MG63 (cell line): Measurements from ENCODE around the gene SYTL3. TPM values are rescaled to one million over a fixed set of nuclear protein-coding genes. Genes with fewer than 3 reads are reported as not detected.
"Not testable (repeated sequence)": the region's sequence is repeated elsewhere in the genome, so short reads cannot be mapped to it uniquely, and the experiment has no call there.

Source experiments
- DNase-seq: peaks from one replicate; pipeline ENCODE4 v3.0.0-alpha.2; 2020
- H3K27me3 ChIP-seq: fragments of 250-450 bp; sonication (Bioruptor Pico); 2 replicates; pipeline ENCODE4 v1.5.1; 2020; ENCODE audit warnings: mild to moderate bottlenecking, moderate library complexity
- H3K36me3 ChIP-seq: fragments of 250-450 bp; sonication (Bioruptor Pico); 2 replicates; pipeline ENCODE4 v1.5.1; 2020; ENCODE audit warnings: mild to moderate bottlenecking, moderate library complexity
- H3K4me3 ChIP-seq: fragments of 250-450 bp; sonication (Bioruptor Pico); 2 replicates; pipeline ENCODE4 v1.5.1; 2020; ENCODE audit warnings: mild to moderate bottlenecking, moderate library complexity
- H3K9me3 ChIP-seq: fragments of 250-450 bp; sonication (Bioruptor Pico); 2 replicates; pipeline ENCODE4 v1.5.1; 2020; ENCODE audit warnings: mild to moderate bottlenecking, moderate library complexity
- total RNA-seq: library from RNA; depleted of rRNA; stranded (reverse); fragments of >200 nt; shearing (Covaris generic); gene quantifications from 2 replicates; pipeline ENCODE4 v1.2.3, GENCODE V29; 2014; ENCODE audit warnings: low replicate concordance; rRNA removed

SYTL3 gene
- total RNA-seq, result 7.7 and 8.9 TPM in 2 replicates

GRCh38 chr6:158649289-158650143 is at the start of gene SYTL3:
Gene SYTL3 (plus strand): TSS chr6:158650054. CDS start chr6:158663269, 13,215 bp downstream.
- Histone ChIP-seq H3K36me3 (peaks cover 4% of the 10 kb centered on the region; the same call in 1 of the 2 replicates), H3K9me3 (no peaks in the 10 kb centered on the region), H3K4me3 (peak within 1 kb of the TSS; percentile 12), H3K27me3 (no peaks in the 10 kb centered on the region)
- peak; percentile 77 for DNase-seq

GRCh38 chr6:158603261-158604047 is 46.4 kb upstream of the SYTL3 start:
- Histone ChIP-seq H3K9me3 (no peaks in the 10 kb centered on the region), H3K36me3 (peaks cover 49% of the 10 kb centered on the region), H3K4me3 (no peak overlapping the region), H3K27me3 (no peaks in the 10 kb centered on the region)
- no peak for DNase-seq

- Histone ChIP-seq H3K27me3 (no peaks in the 10 kb centered on the region), H3K36me3 (peaks cover 53% of the 10 kb centered on the region), H3K9me3 (no peaks in the 10 kb centered on the region), H3K4me3 (no peak overlapping the region)
- no peak for DNase-seq
Measured at GRCh38 chr6:158604048-158604406, 45.8 kb upstream of the SYTL3 start.

- no peaks in the 10 kb centered on the region for H3K27me3 ChIP-seq
- no peaks in the 10 kb centered on the region for H3K9me3 ChIP-seq
- peaks cover 53% of the 10 kb centered on the region for H3K36me3 ChIP-seq
- peak; percentile 49 for DNase-seq
- no peak overlapping the region for H3K4me3 ChIP-seq
Measured at GRCh38 chr6:158605266-158605878, 44.5 kb upstream of the SYTL3 start.

- not testable (repeated sequence) for H3K9me3 ChIP-seq, H3K27me3 ChIP-seq, H3K4me3 ChIP-seq, DNase-seq
- H3K36me3 ChIP-seq, result peaks cover 57% of the 10 kb centered on the region
Measured at GRCh38 chr6:158606011-158606410, 43.8 kb upstream of the SYTL3 start.

- no peaks in the 10 kb centered on the region for H3K9me3 ChIP-seq
- H3K36me3 ChIP-seq, result peaks cover 67% of the 10 kb centered on the region
- no peak overlapping the region for H3K4me3 ChIP-seq
- no peak for DNase-seq
- H3K27me3 ChIP-seq, result no peaks in the 10 kb centered on the region
Measured at GRCh38 chr6:158606935-158607334, 42.9 kb upstream of the SYTL3 start.

GRCh38 chr6:158607411-158608170 is 42.3 kb upstream of the SYTL3 start:
- no peak for DNase-seq
- no peak overlapping the region for H3K4me3 ChIP-seq
- H3K9me3 ChIP-seq, result no peaks in the 10 kb centered on the region
- H3K27me3 ChIP-seq, result no peaks in the 10 kb centered on the region
- peaks cover 66% of the 10 kb centered on the region for H3K36me3 ChIP-seq

GRCh38 chr6:158608221-158608620 is 41.6 kb upstream of the SYTL3 start:
- Histone ChIP-seq H3K36me3 (peaks cover 66% of the 10 kb centered on the region), H3K4me3 (no peak overlapping the region)

GRCh38 chr6:158609455-158610155 is 40.2 kb upstream of the SYTL3 start:
- Histone ChIP-seq H3K9me3 (no peaks in the 10 kb centered on the region), H3K4me3 (no peak overlapping the region), H3K27me3 (no peaks in the 10 kb centered on the region), H3K36me3 (peaks cover 73% of the 10 kb centered on the region)
- no peak for DNase-seq

More at GRCh38 chr6:158608221-158608620, 41.6 kb upstream of the SYTL3 start:
- no peak for DNase-seq
- no peaks in the 10 kb centered on the region for H3K9me3 ChIP-seq
- H3K27me3 ChIP-seq, result no peaks in the 10 kb centered on the region

- DNase-seq, result no peak
- Histone ChIP-seq H3K36me3 (peaks cover 81% of the 10 kb centered on the region), H3K9me3 (no peaks in the 10 kb centered on the region), H3K4me3 (no peak overlapping the region), H3K27me3 (no peaks in the 10 kb centered on the region)
Measured at GRCh38 chr6:158610319-158610968, 39.4 kb upstream of the SYTL3 start.

GRCh38 chr6:158611039-158611438 is 38.8 kb upstream of the SYTL3 start:
- Histone ChIP-seq H3K4me3 (no peak overlapping the region), H3K36me3 (peaks cover 83% of the 10 kb centered on the region), H3K27me3 (no peaks in the 10 kb centered on the region), H3K9me3 (no peaks in the 10 kb centered on the region)
- DNase-seq, result no peak

GRCh38 chr6:158611541-158612370 is 38.1 kb upstream of the SYTL3 start:
- Histone ChIP-seq H3K36me3 (peaks cover 81% of the 10 kb centered on the region), H3K27me3 (no peaks in the 10 kb centered on the region), H3K4me3 (no peak overlapping the region), H3K9me3 (no peaks in the 10 kb centered on the region)
- DNase-seq, result no peak

GRCh38 chr6:158614606-158615005 is 35.2 kb upstream of the SYTL3 start:
- not testable (repeated sequence) for H3K9me3 ChIP-seq, H3K4me3 ChIP-seq, H3K27me3 ChIP-seq, DNase-seq
- H3K36me3 ChIP-seq, result peaks cover 75% of the 10 kb centered on the region

GRCh38 chr6:158618289-158618688 is 31.6 kb upstream of the SYTL3 start:
- H3K27me3 ChIP-seq, DNase-seq, H3K4me3 ChIP-seq, H3K9me3 ChIP-seq: not testable (repeated sequence)
- peaks cover 74% of the 10 kb centered on the region for H3K36me3 ChIP-seq
